Gastroesophageal sphincter (tissue), 4 donors: Measurements from ENCODE around the gene DCAF7. TPM values are rescaled to one million over a fixed set of nuclear protein-coding genes. Genes with fewer than 3 reads are reported as not detected.

Experiments
- ATAC-seq: fragments of 150-250 bp; one replicate; pipeline ENCODE4 v1.9.1; 2016; ENCODE audit warnings: mild to moderate bottlenecking, moderate library complexity
- H3K27ac ChIP-seq, 4 donors: fragments of 200-600 bp; sonication (generic) in 3 of 4; 1 replicate in 3 of 4; 2 replicates in 1 of 4; pipeline ENCODE4 v1.5.1; 2016 to 2019
- H3K27me3 ChIP-seq: fragments of 200-600 bp; sonication (generic); one replicate; pipeline ENCODE4 v1.5.1; 2019
- H3K36me3 ChIP-seq, 2 donors: fragments of 200-600 bp; sonication (generic); one replicate each; pipeline ENCODE4 v1.5.1; 2019; ENCODE audit warnings: control low read depth in 1 of 2
- H3K4me1 ChIP-seq, 3 donors: fragments of 200-600 bp; sonication (generic); 1 replicate in 2 of 3; 2 replicates in 1 of 3; pipeline ENCODE4 v1.5.1; 2016 to 2019; ENCODE audit warnings: control low read depth in 2 of 3
- H3K4me3 ChIP-seq, 2 donors: fragments of 200-600 bp; sonication (generic); one replicate each; pipeline ENCODE4 v1.5.1; 2019; ENCODE audit warnings: mild to moderate bottlenecking in 1 of 2, moderate library complexity in 1 of 2
- H3K9me3 ChIP-seq, 3 donors: fragments of 200-600 bp; sonication (generic); one replicate each; pipeline ENCODE4 v1.5.1; 2017 to 2019; ENCODE audit warnings: control low read depth in 2 of 3
- EP300 ChIP-seq: sonication (generic); formaldehyde crosslinking; IDR thresholded peaks from one replicate; pipeline ENCODE4 v1.6.1; 2017; ENCODE audit warnings: antibody characterized with exemption, mild to moderate bottlenecking
- POLR2A ChIP-seq, 2 donors: fragments of 450-650 bp; IDR thresholded peaks; one replicate each; pipeline ENCODE4 v1.6.1; 2017; ENCODE audit warnings: antibody characterized with exemption in 2 of 2, mild to moderate bottlenecking in 2 of 2, moderate library complexity in 1 of 2
- POLR2AphosphoS5 ChIP-seq: sonication (generic); formaldehyde crosslinking; IDR thresholded peaks from one replicate; pipeline ENCODE4 v1.6.1; 2017; ENCODE audit warnings: antibody characterized with exemption
- WGBS, 2 donors: methylation state at CpG; one replicate each; pipeline ENCODE4 v1.1.5; 2018; ENCODE audit warnings: low coverage in 1 of 2; 5-methylcytosine and 5-hydroxymethylcytosine counted together
- total RNA-seq, 4 donors: library from RNA; depleted of rRNA; stranded (reverse); fragments of >200 nt; gene quantifications; one replicate each; pipeline ENCODE4 v1.1.0, GENCODE V29; 2016
- TF ChIP-seq, protein P1 (sequence below), 4 experiments: fragments of 200-600 bp in 2 of 4; fragments of 450-650 bp in 2 of 4; sonication (generic) in 1 of 4; IDR thresholded peaks; one replicate each; pipeline ENCODE4 v1.5.1; 2017 to 2019; ENCODE audit warnings: antibody characterized with exemption in 4 of 4, mild to moderate bottlenecking in 2 of 4, moderate library complexity in 2 of 4

The DCAF7 gene, protein sequence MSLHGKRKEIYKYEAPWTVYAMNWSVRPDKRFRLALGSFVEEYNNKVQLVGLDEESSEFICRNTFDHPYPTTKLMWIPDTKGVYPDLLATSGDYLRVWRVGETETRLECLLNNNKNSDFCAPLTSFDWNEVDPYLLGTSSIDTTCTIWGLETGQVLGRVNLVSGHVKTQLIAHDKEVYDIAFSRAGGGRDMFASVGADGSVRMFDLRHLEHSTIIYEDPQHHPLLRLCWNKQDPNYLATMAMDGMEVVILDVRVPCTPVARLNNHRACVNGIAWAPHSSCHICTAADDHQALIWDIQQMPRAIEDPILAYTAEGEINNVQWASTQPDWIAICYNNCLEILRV
- total RNA-seq, result 10 to 100 TPM; 27.1 to 50.0 (median 36.8) TPM

DNA sequence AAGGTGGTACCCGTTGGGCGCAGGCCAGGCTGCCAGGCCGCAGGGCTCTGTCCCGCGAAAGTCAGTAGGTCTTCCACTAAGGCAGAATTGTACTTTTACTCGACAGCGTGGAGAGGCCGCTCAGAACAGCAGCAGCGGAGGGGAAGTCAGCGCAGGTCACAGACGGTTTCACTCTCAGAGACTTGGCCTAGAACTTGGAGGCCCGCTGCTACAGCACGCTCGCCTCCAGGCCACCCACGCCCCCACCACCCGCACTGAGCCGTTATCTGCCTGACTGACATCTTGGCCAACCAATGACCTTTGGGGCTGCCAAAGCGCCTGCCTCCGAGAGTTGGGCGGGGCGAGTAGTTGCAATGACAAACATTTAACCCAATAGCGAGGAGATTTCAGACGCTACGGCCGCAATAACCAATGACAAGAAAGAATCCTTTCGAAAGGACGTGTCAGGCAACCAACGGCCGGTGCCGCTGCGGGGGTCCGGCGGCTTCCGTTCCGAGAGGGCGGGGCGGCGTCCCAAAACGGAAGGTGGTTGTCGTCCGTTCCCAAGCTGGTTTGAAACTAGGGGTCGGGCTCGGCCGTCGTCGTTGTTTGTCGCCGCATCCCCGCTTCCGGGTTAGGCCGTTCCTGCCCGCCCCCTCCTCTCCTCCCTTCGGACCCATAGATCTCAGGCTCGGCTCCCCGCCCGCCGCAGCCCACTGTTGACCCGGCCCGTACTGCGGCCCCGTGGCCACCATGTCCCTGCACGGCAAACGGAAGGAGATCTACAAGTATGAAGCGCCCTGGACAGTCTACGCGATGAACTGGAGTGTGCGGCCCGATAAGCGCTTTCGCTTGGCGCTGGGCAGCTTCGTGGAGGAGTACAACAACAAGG is at the start of gene DCAF7:
Gene DCAF7 (plus strand): TSS at position 532 of the 871 bp plus-strand sequence. CDS start 201 bp downstream, at position 733.
- TF ChIP-seq POLR2A (IDR thresholded peaks at IDR 0.05), result peak; percentile 42
- peak; percentile 54 for TF ChIP-seq POLR2AphosphoS5
- TF ChIP-seq, protein P1, sequence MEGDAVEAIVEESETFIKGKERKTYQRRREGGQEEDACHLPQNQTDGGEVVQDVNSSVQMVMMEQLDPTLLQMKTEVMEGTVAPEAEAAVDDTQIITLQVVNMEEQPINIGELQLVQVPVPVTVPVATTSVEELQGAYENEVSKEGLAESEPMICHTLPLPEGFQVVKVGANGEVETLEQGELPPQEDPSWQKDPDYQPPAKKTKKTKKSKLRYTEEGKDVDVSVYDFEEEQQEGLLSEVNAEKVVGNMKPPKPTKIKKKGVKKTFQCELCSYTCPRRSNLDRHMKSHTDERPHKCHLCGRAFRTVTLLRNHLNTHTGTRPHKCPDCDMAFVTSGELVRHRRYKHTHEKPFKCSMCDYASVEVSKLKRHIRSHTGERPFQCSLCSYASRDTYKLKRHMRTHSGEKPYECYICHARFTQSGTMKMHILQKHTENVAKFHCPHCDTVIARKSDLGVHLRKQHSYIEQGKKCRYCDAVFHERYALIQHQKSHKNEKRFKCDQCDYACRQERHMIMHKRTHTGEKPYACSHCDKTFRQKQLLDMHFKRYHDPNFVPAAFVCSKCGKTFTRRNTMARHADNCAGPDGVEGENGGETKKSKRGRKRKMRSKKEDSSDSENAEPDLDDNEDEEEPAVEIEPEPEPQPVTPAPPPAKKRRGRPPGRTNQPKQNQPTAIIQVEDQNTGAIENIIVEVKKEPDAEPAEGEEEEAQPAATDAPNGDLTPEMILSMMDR (IDR thresholded peaks at IDR 0.05), result no peak
- Histone ChIP-seq H3K4me1 (peaks cover 0 to 55% (median 0%) of the 10 kb centered on the region in 3 donors), H3K4me3 (peak within 1 kb of the TSS; percentile 95), H3K27ac (peak within 1 kb of the TSS; percentile 53 to 92 (median 90)), H3K27me3 (no peaks in the 10 kb centered on the region), H3K9me3 (no peaks in the 10 kb centered on the region), H3K36me3 (no peaks in the 10 kb centered on the region)
- ATAC-seq, result peak; percentile 99
- 0% methylated on average over 2 to 4 of the region's 72 CpGs for WGBS, 2 donors

DNA sequence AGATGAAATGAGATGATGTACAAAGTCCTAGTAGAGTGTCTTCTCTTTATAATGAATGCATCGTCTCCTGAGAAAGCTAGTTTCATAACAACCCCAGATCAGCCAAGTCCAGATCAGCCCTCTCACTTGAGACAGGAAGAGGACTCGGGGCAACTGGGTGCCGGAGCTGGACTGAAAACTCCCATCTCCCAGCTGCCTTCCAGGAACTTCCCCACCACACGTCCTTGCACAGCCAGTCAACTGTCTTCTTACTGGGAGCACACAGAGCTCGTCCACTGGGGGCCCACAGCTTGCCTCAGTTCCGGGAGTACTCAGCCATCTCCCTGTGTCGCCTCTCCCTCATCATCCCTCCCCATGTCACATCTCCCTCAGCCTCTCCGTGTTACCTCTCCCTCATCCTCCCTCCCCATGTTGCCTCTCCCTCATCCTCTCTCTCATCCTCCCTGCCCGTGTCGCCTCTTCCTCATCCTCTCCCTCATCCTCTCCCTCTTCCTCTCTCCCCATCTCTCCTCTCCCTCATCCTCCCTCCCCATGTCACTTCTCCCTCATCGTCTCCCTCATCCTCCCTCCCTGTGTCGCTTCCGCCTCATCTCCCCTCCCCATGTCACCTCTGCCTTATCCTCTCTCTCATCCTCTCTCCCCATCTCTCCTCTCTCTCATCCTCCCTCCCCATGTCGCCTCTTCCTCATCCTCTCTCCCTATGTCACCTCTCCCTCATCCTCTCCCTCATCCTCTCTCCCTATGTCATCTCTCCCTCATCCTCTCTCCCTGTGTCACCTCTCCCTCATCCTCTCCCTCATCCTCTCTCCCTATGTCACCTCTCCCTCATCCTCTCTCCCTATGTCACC is 49.5 kb upstream of the DCAF7 start:
- no peak overlapping the region for H3K4me3 ChIP-seq
- no peaks in the 10 kb centered on the region for H3K4me1 ChIP-seq
- WGBS, 2 donors, result 40 to 47% methylated on average over 12 of the region's 14 CpGs
- no peak overlapping the region for H3K27ac ChIP-seq
- no peak for ATAC-seq
- no peak for TF ChIP-seq POLR2A (IDR thresholded peaks at IDR 0.05)
- no peak for TF ChIP-seq POLR2AphosphoS5
- TF ChIP-seq EP300, result no peak
- TF ChIP-seq, protein P1 (IDR thresholded peaks at IDR 0.05), result no peak
- H3K9me3 ChIP-seq, result no peaks in the 10 kb centered on the region
- no peaks in the 10 kb centered on the region for H3K36me3 ChIP-seq
- peaks cover 50% of the 10 kb centered on the region for H3K27me3 ChIP-seq

DNA sequence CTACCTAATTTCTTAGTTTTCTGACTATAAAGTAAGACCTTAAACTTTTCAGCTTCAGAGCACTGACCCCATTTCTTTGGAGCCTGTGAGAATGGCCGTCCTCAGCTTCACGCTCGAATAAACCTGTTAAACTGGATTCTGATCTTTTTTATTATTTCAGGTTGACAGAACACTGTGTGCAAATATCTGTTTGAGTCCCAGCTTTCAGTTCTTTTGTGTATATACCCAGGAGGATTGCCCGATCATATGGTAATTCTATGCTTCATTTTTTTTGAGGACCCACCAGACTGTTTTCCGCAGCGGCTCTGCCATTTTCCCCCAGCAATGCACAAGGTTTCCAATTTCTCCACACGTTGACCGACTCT is 47.0 kb upstream of the DCAF7 start:
- Histone ChIP-seq H3K27me3 (peaks cover 76% of the 10 kb centered on the region), H3K36me3 (no peaks in the 10 kb centered on the region), H3K4me1 (no peaks in the 10 kb centered on the region), H3K9me3 (no peaks in the 10 kb centered on the region), H3K27ac (no peak overlapping the region), H3K4me3 (no peak overlapping the region)
- WGBS, 2 donors, result 63 to 76% methylated on average over 8 of the region's 8 CpGs
- no peak for TF ChIP-seq EP300
- TF ChIP-seq POLR2A (IDR thresholded peaks at IDR 0.05), result no peak
- no peak for TF ChIP-seq POLR2AphosphoS5
- no peak for ATAC-seq

DNA sequence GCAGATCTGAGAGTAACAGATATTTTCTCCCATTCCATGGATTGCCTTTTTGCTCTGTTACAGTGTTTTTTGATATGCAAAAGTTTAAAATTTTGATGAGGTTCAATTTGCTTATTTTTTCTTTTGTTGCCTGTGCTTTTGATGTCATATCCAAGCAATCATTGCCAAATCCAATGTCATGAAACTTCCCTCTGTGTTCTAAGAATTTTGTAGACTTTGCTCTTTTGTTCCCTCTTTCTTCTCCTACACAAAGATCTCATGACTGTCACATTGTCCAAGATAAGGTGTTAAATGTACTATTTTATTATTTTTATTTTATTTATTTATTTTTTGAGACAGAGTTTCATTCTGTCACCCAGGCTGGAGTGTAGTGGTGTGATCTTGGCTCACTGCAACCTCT is 46.0 kb upstream of the DCAF7 start:
- no peaks in the 10 kb centered on the region for H3K36me3 ChIP-seq
- H3K27me3 ChIP-seq, result peaks cover 77% of the 10 kb centered on the region
- no peak for ATAC-seq
- H3K9me3 ChIP-seq, result no peaks in the 10 kb centered on the region
- H3K27ac ChIP-seq, result no peak overlapping the region
- no peak overlapping the region for H3K4me3 ChIP-seq
- H3K4me1 ChIP-seq, result no peaks in the 10 kb centered on the region
- TF ChIP-seq POLR2A (IDR thresholded peaks at IDR 0.05) (no peak), EP300 (no peak), POLR2AphosphoS5 (no peak)
- TF ChIP-seq, protein P1 (IDR thresholded peaks at IDR 0.05), result no peak

DNA sequence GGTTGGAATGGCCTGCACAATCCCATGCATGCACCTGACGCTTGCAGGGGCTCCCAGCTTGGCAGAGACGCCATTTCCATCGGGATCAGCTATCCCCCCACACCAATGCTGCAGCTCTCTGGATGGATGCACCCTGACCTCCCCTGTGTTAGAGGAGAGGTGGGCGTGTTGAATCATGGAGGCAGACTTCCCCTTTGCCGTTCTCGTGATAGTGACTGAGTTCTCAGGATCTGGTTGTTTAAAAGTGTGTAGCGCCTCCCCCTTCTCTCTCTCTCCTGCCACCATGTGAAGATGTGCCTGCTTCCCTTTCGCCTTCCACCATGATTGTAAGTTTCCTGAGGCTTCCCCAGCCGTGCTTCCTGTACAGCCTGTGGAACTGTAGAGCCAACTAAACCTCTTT is 44.9 kb upstream of the DCAF7 start:
- H3K9me3 ChIP-seq, result no peaks in the 10 kb centered on the region
- H3K27me3 ChIP-seq, result peaks cover 69% of the 10 kb centered on the region
- no peaks in the 10 kb centered on the region for H3K4me1 ChIP-seq
- no peaks in the 10 kb centered on the region for H3K36me3 ChIP-seq
- WGBS, 2 donors, result 78 to 80% methylated on average over 7 of the region's 9 CpGs
- no peak overlapping the region for H3K4me3 ChIP-seq
- no peak for TF ChIP-seq POLR2AphosphoS5
- no peak for TF ChIP-seq POLR2A (IDR thresholded peaks at IDR 0.05)
- no peak for TF ChIP-seq EP300
- TF ChIP-seq, protein P1 (IDR thresholded peaks at IDR 0.05), result no peak
- no peak overlapping the region for H3K27ac ChIP-seq
- no peak for ATAC-seq
